GOT3 (cell line): ENCODE results near the gene CCDC157.
"Not testable (repeated sequence)": the region's sequence is repeated elsewhere in the genome, so short reads cannot be mapped to it uniquely, and the experiment has no call there.

Source experiments
- DNase-seq: peaks from one replicate; lab custom pipeline; 2025; ENCODE audit warnings: mixed read lengths; lab: John Stamatoyannopoulos, UW

The CCDC157 gene

DNA sequence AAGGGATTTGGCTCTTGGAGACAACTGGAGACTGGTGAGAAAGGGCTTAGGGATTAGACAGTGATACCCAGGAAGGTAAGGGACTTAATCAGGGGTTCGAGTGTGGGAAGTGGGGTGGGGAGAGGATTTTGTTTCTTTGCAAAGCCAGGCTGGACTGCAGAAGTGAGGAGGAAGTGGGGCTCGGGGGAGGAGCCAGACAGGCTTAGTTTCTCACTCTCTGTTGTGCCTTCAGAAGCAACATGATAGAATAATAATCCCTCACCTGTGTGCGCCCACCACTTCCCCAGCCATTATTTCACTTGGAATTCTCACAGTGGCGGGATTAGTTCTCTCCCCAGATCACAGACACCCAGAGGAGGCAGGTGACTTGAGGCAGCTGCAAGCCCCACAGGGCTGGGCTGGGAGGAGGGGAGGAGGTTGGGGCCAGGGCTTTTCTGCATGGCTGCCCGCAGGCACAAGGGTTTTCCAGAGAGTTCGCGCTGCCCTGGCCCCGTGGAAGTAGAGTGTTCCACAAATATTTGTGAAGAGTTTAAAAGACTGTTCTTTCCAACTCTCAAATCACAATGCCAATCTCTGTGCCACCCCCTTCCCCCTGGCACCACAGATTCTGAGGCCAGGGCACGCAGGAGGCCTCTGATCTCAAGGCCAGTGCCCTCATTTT is 36.0 kb downstream of the CCDC157 start:
- no peak for DNase-seq

DNA sequence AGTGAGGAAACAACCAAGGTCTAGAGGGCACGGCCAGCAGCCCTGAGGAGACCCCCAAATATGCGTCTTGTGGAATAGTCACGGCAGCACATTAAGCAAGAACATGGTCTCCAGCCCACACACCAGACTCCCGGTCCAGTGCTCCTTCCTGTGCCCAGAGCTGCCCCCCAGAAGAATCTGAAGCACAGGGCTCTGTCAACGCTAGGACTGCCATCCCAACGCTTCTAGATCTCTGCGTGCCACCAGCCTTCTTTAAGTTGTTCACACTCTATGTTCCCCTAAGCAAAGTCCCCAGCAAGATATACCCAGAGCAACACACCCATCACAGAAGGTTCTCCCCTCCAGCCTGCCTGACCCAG is 36.5 kb downstream of the CCDC157 start:
- no peak for DNase-seq

DNA sequence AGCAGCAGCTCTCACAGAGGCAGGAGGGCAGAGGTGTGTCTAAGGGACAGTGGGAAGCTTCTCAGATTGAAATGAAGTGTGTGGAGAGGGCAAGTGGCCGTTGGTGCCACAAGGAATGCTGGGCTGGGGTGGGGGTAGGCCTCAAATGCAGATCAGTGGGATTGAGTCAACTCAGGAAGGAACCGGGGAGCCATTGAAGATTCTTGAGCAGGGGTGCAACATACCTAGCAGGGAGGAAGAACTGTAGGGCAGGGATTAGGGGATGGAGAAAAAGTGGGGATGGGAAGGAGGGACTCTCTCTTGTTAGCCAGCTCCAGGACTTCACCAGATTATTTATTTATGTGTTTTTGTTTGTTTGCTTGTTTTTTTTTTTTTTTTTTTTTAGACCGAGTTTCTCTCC is 37.1 kb downstream of the CCDC157 start:
- DNase-seq, result no peak

DNA sequence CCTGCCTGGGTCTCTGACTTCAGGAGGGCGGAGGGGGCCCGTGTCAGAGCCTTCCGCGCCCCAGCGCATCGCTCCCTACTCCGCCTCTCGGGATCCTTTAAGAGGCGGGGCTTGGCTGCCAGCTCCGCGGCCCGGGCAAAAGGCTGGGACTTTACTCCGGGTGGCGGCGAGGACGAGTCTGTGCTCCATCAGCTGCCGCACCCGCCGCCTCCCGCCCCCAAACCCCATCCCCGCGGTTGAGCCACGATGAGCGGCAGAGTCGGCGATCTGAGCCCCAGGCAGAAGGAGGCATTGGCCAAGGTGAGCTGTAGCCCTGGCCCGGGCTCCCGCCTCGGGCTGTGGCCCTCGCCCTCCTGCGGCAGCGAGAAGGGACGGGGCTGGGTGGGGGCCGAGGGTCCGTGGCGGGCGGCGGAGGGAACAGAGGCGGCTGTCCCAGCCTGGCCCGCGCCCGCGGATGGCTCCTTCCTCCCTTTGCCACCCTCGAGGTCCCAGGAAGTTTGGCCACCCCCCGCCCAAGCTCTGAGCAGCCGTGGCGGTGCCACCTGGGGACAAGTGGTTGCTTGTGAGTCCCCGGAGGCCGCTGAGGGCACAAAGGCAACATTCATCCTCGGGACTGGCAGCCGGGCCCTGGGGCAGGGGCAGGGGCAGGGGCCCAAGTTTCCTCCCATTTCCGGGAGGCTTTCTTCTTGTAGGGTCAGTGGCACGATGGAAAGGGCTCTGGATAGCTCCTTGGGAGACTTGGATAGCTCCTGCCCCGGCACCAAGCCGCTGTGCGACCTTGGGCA is 40.3 kb downstream of the CCDC157 start, which contains the start of gene SEC14L2:
Gene SEC14L2 (plus strand): TSS at position 148 of the 785 bp plus-strand sequence. CDS start 99 bp downstream, at position 247.
- DNase-seq, result no peak

- DNase-seq, result no peak
Measured at GRCh38 chr22:30397656-30398635, 41.1 kb downstream of the CCDC157 start.

DNA sequence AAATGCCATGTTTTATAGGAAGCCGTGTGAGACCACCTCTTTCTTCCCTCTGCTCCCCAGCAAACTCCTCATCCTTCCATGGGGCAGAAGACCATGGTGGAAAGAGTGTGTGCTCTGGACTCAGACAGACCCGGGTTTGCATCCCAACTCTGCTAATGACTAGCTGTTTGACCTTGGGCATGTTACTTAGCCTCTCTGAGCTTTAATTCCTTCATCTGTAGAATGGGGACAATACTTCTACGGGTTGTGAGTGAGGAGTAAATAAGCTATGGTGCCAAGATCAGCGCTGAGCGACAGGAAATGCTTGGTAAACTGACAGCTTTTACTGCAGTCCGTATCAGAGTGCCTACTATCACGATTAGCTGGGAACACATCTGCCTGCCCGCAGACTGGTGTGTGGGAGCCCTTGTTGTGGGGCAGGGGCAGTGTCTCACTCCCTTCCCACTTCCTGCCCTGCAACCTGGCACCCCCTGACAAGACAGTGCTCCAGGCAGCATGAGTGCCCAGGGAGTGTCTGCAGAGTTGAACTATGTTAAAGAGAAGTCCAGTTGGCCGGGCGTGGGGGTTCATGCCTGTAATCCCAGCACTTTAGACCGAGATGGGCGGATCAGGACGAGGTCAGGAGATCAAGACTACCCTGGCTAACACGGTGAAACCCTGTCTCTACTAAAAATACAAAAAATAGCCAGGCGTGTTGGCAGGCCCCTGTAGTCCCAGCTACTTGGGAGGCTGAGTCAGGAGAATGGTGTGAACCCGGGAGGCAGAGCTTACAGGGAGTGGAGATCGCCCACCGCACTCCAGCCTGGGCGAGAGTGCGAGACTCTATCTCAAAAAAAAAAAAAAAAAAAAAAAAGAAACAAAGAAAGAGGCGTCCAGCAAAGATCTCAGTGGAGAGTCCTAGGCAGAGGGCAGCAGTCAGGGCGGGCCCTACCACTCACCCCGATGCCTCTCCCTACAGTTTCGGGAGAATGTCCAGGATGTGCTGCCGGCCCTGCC is 42.2 kb downstream of the CCDC157 start:
- no peak for DNase-seq

GRCh38 chr22:30399718-30400117 is 42.9 kb downstream of the CCDC157 start:
- no peak for DNase-seq

DNA sequence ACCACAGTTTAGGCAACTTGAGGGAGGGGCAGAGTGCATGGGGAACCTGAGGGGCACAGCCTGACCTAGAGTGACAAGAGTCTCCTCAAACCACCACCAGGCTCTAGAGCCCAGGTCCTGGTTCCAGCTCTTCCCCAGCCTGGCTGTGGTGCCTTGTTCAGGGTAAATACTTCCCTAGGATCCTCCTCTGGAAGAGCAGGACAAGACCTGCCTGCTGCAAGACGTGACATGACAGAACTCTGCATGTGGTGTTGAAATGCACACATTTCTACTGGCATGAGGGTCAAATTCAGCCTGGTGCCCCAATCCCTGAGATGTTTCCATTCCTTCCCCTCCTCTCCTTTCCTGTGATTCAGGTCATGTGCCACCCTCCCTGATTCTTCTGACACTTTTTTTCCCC is 43.4 kb downstream of the CCDC157 start:
- no peak for DNase-seq

DNA sequence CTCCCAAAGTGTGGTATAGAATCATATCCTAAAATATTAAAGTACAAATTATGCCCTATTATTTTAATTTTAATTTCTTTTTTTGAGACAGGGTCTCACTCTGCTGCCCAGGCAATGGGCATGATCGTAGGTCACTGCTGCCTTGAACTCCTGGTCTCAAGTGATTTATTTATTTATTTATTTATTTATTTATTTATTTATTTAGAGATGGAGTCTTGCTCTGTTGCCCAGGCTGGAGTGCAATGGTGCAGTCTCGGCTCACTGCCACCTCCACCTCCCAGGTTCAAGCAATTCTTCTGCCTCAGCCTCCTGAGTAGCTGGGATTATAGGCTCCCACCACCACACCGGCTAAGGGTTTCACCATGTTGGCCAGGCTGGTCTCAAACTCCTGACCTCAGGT is 44.2 kb downstream of the CCDC157 start:
- not testable (repeated sequence) for DNase-seq

- DNase-seq, result no peak
Measured at GRCh38 chr22:30402028-30402765, 45.4 kb downstream of the CCDC157 start.

- DNase-seq, result not testable (repeated sequence)
Measured at GRCh38 chr22:30402766-30403104, 45.9 kb downstream of the CCDC157 start.

DNA sequence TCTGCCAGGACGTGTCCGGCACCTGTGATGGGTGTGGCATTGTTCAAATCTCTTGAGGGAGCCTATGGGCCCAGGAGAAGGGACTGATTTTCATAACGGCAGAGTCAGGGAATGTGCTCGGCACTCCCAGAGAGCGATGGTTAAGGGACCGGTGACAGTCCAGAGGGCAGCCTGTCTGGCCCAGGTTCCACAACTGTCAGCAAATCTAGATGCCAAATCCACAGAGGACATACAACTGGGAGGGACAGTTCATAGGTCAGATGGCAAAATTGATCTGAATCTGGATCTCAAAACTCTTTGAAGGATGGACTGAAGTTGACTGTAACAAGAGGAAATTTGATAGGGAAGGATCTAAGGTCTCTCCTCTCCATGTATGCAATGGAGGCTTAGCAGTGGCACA is 47.5 kb downstream of the CCDC157 start:
- no peak for DNase-seq

DNA sequence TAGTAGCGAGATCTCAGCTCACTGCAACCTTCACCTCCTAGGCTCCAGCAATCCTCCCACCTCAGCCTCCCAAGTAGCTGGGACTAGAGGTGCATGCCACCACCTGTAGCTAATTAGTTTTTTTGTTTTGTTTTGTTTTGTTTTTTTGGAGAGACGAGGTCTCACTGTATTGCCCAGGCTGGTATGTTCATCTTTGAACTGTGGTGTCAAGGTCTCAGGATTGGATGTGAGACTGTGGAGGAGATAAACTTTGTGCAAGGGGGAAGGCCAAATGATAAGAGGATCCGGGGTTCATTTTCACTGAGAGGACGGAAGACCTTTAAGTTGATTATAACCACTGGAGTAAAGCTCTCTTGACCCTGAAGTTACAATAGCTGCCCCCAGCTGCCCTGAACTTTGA is 48.9 kb downstream of the CCDC157 start:
- no peak for DNase-seq

DNA sequence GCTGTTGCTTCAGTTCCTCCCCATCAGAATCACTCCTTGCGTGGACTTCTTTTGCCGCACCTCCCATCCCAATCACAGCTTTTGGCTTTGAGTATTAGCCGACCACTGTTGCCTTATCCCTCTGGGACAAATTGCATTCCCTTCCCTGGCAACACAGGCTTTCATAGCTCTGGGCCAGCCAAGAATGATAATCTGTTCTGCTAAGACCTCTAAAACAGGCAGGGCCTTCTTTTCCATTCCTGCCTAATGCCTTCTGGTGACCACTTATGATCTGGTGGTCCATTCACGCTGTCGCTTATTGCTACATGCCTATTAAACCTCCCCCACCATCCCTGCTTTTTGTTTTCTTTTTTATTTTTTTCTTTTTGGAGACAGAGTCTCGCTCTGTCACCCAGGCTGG is 49.6 kb downstream of the CCDC157 start:
- no peak for DNase-seq

- no peak for DNase-seq
Measured at GRCh38 chr22:30408388-30409102, 51.7 kb downstream of the CCDC157 start.

DNA sequence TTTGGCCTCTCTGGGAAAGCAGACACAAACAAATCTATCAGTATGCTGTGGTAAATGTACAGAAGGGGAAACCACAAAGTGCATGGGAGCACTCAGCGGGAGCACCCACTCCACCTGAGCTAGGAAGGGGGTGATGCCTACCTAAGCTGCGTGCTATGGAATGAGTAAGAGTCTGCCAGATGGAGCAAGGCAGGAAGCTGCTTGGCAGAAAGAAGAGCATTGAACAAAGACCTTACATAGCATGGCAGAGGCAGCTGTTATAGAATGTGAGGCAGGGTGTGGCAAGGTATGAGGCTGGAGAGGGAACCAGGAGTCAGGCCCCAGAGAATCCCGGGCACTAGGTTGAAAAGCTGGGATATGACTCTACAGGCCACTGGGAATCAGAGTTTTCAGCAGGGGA is 55.0 kb downstream of the CCDC157 start:
- no peak for DNase-seq

DNA sequence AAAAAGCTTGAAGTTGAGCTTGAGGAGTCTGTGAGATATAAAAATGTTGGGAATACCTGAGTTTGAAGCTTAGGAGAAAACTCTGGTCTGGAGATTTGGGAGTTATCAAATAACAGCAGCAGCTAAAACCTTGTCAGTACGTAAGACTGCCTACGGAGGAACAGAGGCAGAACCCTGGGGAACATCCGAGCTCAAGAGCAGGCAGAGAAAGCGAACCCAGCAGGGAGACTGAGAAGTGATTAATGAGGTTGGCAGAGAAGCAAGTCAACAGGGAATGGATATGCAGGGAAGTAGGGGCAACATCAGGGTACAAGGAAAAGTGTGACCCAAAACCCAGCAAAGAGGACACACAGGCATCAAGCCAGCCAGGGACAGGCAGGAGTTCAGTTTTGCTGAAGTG is 56.2 kb downstream of the CCDC157 start:
- DNase-seq, result no peak

GRCh38 chr22:30413745-30414524 is 57.1 kb downstream of the CCDC157 start:
- DNase-seq, result no peak

- DNase-seq, result no peak
Measured at GRCh38 chr22:30414525-30415047, 57.8 kb downstream of the CCDC157 start.
